Adrenal gland (tissue), 5 donors: ENCODE results near the gene B9D2.

Experiments used
- CTCF ChIP-seq, 6 experiments: fragments of 450-650 bp in 4 of 6; fragments of 200-600 bp in 2 of 6; sonication (generic) in 1 of 6; IDR thresholded peaks; 1 replicate in 5 of 6; 2 replicates in 1 of 6; pipeline versions ENCODE4 v1.5.1 to v1.8.0; 2016 to 2021; ENCODE audit warnings: antibody characterized with exemption in 6 of 6, mild to moderate bottlenecking in 2 of 6, moderate library complexity in 1 of 6
- POLR2A ChIP-seq, 2 donors: fragments of 450-650 bp; IDR thresholded peaks; one replicate each; pipeline ENCODE4 v1.6.1; 2017; ENCODE audit warnings: antibody characterized with exemption in 2 of 2, mild to moderate bottlenecking in 2 of 2, moderate library complexity in 1 of 2
- donor health status: DM: no; HTN: no; CAD: no.

GRCh38 chr19:41407271-41407670 lies 43.3 kb upstream of the B9D2 start:
- TF ChIP-seq CTCF (IDR thresholded peaks at IDR 0.05) (no peak), POLR2A (IDR thresholded peaks at IDR 0.05) (no peak)
